GM12875 (cell line): ENCODE measurements around the gene C11orf98.
"Not testable (repeated sequence)": the region's sequence is repeated elsewhere in the genome, so short reads cannot be mapped to it uniquely, and the experiment has no call there.

Experiments used
- H3K4me3 ChIP-seq: one replicate; pipeline ENCODE4 v1.5.1; 2011; ENCODE audit warnings: low read depth, low read length, control low read depth
- TF ChIP-seq, protein P1 (sequence below): IDR thresholded peaks from 2 replicates; pipeline ENCODE4 v1.5.1; 2011; ENCODE audit warnings: low read depth, mild to moderate bottlenecking, control low read depth, inconsistent platforms, low read length, moderate library complexity, borderline replicate concordance; ENCODE audit not compliant: insufficient read depth

C11orf98 gene

DNA sequence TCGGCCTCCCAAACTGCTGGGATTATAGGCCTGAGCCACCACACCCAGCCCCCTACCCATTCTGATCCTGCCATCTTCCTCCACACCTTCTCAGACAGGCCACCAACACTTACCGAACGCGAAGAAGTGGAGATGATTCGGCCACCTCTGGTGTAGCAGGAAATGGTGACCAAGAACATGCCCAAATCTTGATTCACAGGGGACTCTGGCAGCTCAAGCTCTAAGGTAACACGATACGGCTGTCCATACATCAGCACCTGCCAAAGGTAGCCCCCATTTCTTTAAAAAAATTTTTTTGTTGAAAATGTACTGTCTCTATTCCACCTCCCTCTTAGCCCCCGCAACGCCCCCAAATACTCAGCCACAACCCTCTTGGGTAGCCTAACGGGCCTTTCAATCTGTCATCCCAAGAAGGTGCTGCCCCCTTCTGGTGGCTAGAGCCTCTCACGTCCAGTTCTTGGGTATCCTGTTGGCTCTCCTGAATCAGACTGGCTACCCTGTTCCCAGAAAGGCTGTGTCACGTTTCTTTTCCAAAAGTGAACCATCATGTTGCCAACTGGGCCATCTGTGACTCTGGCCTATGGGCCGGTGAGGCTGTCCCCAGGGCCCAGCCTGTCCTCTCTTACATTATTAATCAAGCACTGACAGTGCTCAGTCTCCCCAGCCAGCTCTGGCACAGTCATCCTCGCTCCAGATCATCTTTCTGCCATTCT is 29.6 kb upstream of the C11orf98 start:
- H3K4me3 ChIP-seq = no peak overlapping the region
- TF ChIP-seq, protein P1, sequence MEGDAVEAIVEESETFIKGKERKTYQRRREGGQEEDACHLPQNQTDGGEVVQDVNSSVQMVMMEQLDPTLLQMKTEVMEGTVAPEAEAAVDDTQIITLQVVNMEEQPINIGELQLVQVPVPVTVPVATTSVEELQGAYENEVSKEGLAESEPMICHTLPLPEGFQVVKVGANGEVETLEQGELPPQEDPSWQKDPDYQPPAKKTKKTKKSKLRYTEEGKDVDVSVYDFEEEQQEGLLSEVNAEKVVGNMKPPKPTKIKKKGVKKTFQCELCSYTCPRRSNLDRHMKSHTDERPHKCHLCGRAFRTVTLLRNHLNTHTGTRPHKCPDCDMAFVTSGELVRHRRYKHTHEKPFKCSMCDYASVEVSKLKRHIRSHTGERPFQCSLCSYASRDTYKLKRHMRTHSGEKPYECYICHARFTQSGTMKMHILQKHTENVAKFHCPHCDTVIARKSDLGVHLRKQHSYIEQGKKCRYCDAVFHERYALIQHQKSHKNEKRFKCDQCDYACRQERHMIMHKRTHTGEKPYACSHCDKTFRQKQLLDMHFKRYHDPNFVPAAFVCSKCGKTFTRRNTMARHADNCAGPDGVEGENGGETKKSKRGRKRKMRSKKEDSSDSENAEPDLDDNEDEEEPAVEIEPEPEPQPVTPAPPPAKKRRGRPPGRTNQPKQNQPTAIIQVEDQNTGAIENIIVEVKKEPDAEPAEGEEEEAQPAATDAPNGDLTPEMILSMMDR = peak; percentile 84

DNA sequence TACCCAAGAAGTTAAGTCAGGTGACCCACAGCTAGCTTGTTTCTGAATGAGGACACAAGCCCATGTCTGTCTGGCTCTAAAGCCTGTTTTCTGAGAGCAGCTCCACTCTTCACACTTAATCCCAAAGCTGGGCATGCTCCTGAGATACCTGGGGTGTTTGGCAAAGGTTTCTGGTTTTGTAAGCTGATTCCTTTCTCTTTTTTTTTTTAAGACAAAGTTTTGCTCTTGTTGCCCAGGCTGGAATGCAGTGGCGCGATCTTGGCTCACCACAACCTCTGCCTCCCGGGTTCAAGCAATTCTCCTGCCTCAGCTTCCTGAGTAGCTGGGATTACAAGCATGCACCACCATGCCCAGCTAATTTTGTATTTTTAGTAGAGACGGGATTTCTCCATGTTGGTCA is 28.6 kb upstream of the C11orf98 start:
- not testable (repeated sequence) for H3K4me3 ChIP-seq

DNA sequence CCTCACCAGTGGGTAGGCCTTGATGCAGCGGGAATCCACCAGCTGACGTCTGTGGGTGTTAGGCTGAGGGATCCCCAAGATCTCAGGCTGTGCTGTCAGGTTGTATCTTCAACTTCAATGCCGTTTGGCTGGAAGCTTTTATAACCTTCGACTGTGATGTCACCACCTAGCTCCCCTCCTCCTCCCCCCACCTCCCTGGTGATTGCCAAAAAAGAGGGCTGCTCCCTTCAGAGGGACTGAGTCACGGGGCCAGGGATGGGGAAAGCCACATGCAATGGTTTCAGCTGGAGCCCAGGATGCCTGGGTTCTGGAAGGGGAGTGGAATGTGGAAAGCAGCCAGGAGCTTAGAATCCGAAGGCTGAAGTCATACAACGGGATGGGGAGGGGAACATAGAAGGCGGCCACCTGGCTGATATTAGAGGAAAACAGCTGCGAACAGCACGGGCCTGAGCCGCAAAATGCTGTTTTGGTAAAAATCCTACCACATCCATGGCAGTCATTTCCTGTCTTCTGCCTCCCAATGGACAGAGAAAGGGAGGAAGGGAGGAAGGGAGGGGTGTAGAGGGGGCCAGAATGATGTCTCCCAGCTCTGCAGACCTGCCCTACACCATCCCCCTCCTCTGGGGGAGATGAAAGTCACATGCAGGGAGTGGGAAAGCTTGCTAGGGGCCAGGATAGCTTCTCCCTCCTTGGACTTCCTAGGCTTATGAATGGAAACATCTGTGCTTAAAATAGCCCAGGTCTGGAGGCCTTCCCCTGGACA is 24.6 kb upstream of the C11orf98 start, which contains the start of gene LRRN4CL:
LRRN4CL (minus strand) TSS at position 110 of the 763 bp plus-strand sequence. CDS start 1,022 bp downstream, outside the sequence.
- TF ChIP-seq, protein P1 = no peak
- no peak within 1 kb of the TSS for H3K4me3 ChIP-seq

DNA sequence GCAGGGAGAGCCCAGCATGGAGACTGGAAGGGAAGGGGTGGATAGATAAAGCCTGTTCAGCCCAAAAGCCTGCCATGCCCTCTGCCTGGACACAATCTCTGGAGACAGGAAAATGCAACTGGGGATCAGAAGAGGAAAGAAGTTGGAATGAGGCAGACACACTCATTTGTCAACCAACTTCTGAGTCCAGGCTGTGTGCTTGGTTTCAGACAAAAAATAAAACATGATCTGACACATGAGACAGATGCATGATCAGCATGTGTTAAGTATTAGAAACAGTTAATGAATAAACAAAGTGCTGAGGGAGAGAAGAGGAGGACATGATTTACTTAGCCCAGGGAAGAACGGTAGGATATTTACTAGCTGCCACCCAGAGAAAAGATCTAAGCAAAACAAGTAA is 23.5 kb upstream of the C11orf98 start:
- TF ChIP-seq, protein P1 = no peak

DNA sequence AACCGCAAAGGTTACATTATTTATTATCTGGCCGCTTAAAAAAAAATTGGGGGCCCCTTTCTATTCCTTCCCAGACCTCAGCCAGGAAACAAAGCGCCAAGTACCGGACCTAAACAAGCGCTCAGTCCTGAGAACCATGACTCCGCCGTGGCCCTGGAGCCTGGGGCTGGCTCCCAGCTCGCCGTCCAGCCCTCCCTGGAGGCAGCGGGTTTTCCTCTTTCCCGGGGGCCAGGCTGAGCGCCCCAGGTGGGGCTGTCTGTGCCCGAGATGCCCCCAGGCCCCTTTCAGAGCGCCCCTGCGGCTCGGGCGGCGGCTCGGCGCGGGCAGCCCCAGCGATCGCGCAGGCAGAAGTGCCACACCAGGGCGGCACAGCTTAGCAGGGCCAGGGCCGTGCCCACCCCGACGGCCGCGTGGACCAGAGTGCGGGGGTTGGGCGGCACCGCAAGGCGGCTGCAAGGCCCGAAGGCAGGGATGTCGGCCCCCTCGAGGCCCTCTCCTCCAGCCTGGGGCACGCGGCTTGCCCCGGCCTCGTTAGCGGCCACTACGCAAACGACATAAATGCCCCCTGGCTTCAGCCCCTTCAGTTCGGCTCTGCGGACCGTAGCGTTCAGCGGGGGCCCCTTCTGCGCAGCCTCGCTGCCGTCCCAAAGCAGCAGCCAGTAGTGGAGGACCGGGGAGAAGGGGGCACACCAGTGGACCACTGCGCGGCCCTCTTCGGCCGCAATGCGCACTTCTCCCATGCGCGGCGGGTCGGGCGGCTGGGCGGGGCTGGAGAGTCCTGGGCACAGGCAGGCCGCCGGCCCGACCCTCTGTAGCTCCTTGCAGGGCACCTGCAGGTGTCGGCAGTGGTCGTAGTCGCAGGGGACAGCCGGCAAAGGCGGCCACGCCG is 22.7 kb upstream of the C11orf98 start:
- TF ChIP-seq, protein P1 = no peak
- no peak overlapping the region for H3K4me3 ChIP-seq

More for the DNA sequence above, 23.5 kb upstream of the C11orf98 start:
- no peak overlapping the region for H3K4me3 ChIP-seq

DNA sequence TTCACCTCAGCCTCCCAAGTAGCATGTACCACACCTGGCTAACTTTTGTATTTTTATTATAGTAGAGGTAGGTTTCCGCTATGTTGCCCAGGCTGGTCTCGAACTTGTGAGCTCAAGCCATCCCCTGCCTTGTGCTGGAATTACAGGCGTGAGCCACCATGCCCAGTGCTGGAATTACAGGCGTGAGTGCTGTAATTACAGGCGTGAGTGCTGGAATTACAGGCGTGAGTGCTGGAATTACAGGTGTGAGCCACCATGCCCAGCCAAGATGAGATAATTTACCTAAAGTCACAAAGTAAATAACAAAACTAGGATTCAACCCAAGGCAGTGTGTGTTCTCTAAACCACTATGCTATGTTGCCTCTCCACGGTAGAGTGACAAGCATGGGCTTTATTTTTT is 17.5 kb upstream of the C11orf98 start:
- no peak overlapping the region for H3K4me3 ChIP-seq
- TF ChIP-seq, protein P1 = no peak

DNA sequence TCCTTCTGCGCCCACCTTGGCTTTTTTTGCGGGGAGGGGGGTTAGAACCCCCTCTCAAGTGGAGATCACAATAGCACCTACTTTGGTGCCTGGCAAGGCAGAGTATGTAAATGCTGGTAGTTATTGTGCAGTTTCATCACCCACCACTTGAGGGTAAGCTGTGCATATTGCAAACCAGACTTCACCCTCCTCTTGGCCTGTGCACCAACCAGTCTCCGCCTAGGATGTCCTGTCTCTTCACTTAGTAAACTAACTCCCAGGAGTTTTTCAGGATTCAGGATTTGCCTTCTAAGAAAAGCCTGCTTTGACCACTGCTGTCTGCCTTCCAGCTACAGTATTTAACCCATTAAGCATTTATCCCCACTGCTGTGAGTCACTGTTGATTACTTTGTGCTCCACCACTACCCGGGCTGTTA is 15.8 kb upstream of the C11orf98 start:
- no peak overlapping the region for H3K4me3 ChIP-seq
- TF ChIP-seq, protein P1 = peak; percentile 60
